K562 (cell line): ENCODE results near the gene APOBEC3G.
"Not testable (repeated sequence)": the region's sequence is repeated elsewhere in the genome, so short reads cannot be mapped to it uniquely, and the experiment has no call there.

Source experiments
- CTCF ChIP-seq, 3 experiments: IDR thresholded peaks in 2 of 3; conservative IDR thresholded peaks in 1 of 3; 2 replicates each; pipeline ENCODE4 v1.5.1; 2011 to 2012; ENCODE audit warnings: low read length in 3 of 3, mild to moderate bottlenecking in 3 of 3, control low read depth in 2 of 3, improper control_type of control experiment in 1 of 3, inconsistent platforms in 1 of 3, low read depth in 1 of 3, mixed read lengths in 1 of 3, moderate library complexity in 1 of 3; ENCODE audit not compliant: insufficient read depth in 2 of 3
- E2F4 ChIP-seq: sonication (generic); formaldehyde crosslinking; IDR thresholded peaks from 2 replicates; pipeline ENCODE4 v1.8.0; 2022; ENCODE audit warnings: mild to moderate bottlenecking, low read depth, missing genetic modification reagents
- HDGF ChIP-seq: fragments of 450-650 bp; IDR thresholded peaks from 2 replicates; pipeline ENCODE4 v1.6.1; 2016
- HNRNPH1 ChIP-seq: fragments of 200-400 bp; formaldehyde crosslinking; optimal IDR thresholded peaks from 2 replicates; pipeline ENCODE3; 2017; ENCODE audit warnings: low read depth, mild to moderate bottlenecking, low read length, moderate library complexity
- KDM1A ChIP-seq, 2 experiments: fragments of 450-650 bp; IDR thresholded peaks; 2 replicates each; pipeline ENCODE4 v1.6.1; 2016; ENCODE audit warnings: mild to moderate bottlenecking in 2 of 2
- TAF1 ChIP-seq: IDR thresholded peaks from 2 replicates; pipeline ENCODE4 v1.6.1; 2011; ENCODE audit warnings: mild to moderate bottlenecking, low read length, moderate library complexity; ENCODE audit not compliant: insufficient read depth, control insufficient read depth, severe bottlenecking; ENCODE audit errors: extremely low read depth
- THAP7 ChIP-seq: fragments of 250-450 bp; sonication (Bioruptor Pico); IDR thresholded peaks from 2 replicates; pipeline ENCODE4 v1.5.0; 2021
- WHSC1 ChIP-seq: IDR thresholded peaks from one replicate; pipeline ENCODE4 v1.6.1; 2012; ENCODE audit warnings: low read length, control low read depth, inconsistent platforms
- ZBTB9 ChIP-seq: fragments of 450-650 bp; formaldehyde crosslinking; IDR thresholded peaks from 2 replicates; pipeline ENCODE4 v1.4.0; 2020; ENCODE audit warnings: mild to moderate bottlenecking, moderate library complexity
- ZNF121 ChIP-seq: sonication (generic); formaldehyde crosslinking; conservative IDR thresholded peaks from 2 replicates; pipeline ENCODE4 v1.8.0; 2022; ENCODE audit warnings: missing genetic modification reagents
- ZNF263 ChIP-seq: sonication (generic); formaldehyde crosslinking; IDR thresholded peaks from 2 replicates; pipeline ENCODE4 v1.8.0; 2022; ENCODE audit warnings: mild to moderate bottlenecking, missing genetic modification reagents, borderline replicate concordance

GRCh38 chr22:39051844-39052495, 25.1 kb upstream of the APOBEC3G start:
- not testable (repeated sequence) for TF ChIP-seq KDM1A (IDR thresholded peaks at IDR 0.05); ZNF121 (CRISPR knock-in tag); HDGF; TAF1; ZNF263 (CRISPR knock-in tag); E2F4 (CRISPR knock-in tag); ZBTB9; CTCF (IDR thresholded peaks at IDR 0.05 in 2 of 3, conservative IDR thresholded peaks at IDR 0.05 in 1 of 3; ENCODE audit: insufficient read depth in 2 of 3, low read depth in 1 of 3, low read length in 3 of 3); HNRNPH1; WHSC1; THAP7
